PC-3 (cell line): ENCODE measurements around the gene CIBAR2. TPM values are rescaled to one million over a fixed set of nuclear protein-coding genes. Genes with fewer than 3 reads are reported as not detected.

ENCODE experiments used
- ATAC-seq: fragments of 200-7000 bp; cut with Tn5 transposase; 2 replicates; pipeline ENCODE4 v1.9.1; 2020; ENCODE audit warnings: mild to moderate bottlenecking, moderate library complexity
- BruUV-seq: library from RNA; stranded (reverse); fragments of 400-500 nt; replicated peaks from 2 replicates; lab custom pipeline; 2021; lab: Mats Ljungman, UMichigan
- CTCF ChIA-PET: fragments of 300-600 bp; sonication (Branson Sonifier 250); formaldehyde crosslinking; loops from one replicate; lab custom pipeline; 2022; ENCODE audit warnings: antibody characterized with exemption; lab: Charles Lee
- POLR2A ChIA-PET: fragments of 300-600 bp; sonication (Branson Sonifier 250); formaldehyde crosslinking; loops from one replicate; lab custom pipeline; 2022; ENCODE audit warnings: antibody characterized with exemption; ENCODE audit not compliant: unreplicated experiment; lab: Charles Lee
- DNase-seq: peaks from one replicate; pipeline ENCODE4 v3.0.0-alpha.2; 2015
- H2AFZ ChIP-seq: fragments of 300-600 bp; sonication (generic); 2 replicates; pipeline ENCODE4 v1.6.0; 2016; ENCODE audit warnings: antibody characterized with exemption, low read length
- H3F3A ChIP-seq: fragments of 300-600 bp; sonication (generic); one replicate; pipeline ENCODE4 v1.6.0; 2017; ENCODE audit warnings: antibody characterized with exemption, low read length, control low read depth, mild to moderate bottlenecking; ENCODE audit not compliant: unreplicated experiment
- H3K27ac ChIP-seq: fragments of 300-600 bp; sonication (generic); 2 replicates; pipeline ENCODE4 v1.5.1; 2016; ENCODE audit warnings: mild to moderate bottlenecking, low read length
- H3K27me3 ChIP-seq: fragments of 300-600 bp; sonication (generic); 2 replicates; pipeline ENCODE4 v1.6.1; 2016; ENCODE audit warnings: low read length, mixed read lengths
- H3K36me3 ChIP-seq: fragments of 300-600 bp; sonication (generic); 2 replicates; pipeline ENCODE4 v1.6.1; 2016; ENCODE audit warnings: low read depth, mixed run types, low read length, mixed read lengths
- H3K4me1 ChIP-seq: fragments of 300-600 bp; sonication (generic); 2 replicates; pipeline ENCODE4 v1.5.1; 2016; ENCODE audit warnings: low read length; ENCODE audit not compliant: insufficient read depth
- H3K4me2 ChIP-seq: fragments of 300-600 bp; sonication (generic); 2 replicates; pipeline ENCODE4 v1.6.0; 2016; ENCODE audit warnings: low read length
- H3K4me3 ChIP-seq: fragments of 300-600 bp; sonication (generic); 2 replicates; pipeline ENCODE4 v1.5.1; 2016; ENCODE audit warnings: mild to moderate bottlenecking, low read length, mixed read lengths
- H3K79me2 ChIP-seq: fragments of 300-600 bp; sonication (generic); 2 replicates; pipeline ENCODE4 v1.6.1; 2017; ENCODE audit warnings: low read length, mixed read lengths
- H3K9ac ChIP-seq: fragments of 300-600 bp; sonication (generic); 2 replicates; pipeline ENCODE4 v1.6.0; 2016; ENCODE audit warnings: mild to moderate bottlenecking, low read length
- H3K9me2 ChIP-seq: fragments of 300-600 bp; sonication (generic); replicated peaks from 2 replicates; pipeline ENCODE4 v1.6.1; 2016; ENCODE audit warnings: mixed run types, low read length, mixed read lengths
- H3K9me3 ChIP-seq: fragments of 300-600 bp; sonication (generic); 2 replicates; pipeline ENCODE4 v1.6.1; 2016; ENCODE audit warnings: low read length, mixed read lengths
- H4K20me1 ChIP-seq: fragments of 300-600 bp; sonication (generic); 2 replicates; pipeline ENCODE4 v1.6.1; 2016; ENCODE audit warnings: low read length, mixed read lengths
- CTCF ChIP-seq: fragments of 300-600 bp; sonication (generic); conservative IDR thresholded peaks from 2 replicates; pipeline ENCODE4 v1.5.1; 2017; ENCODE audit warnings: antibody characterized with exemption, low read depth, mild to moderate bottlenecking, low read length
- EZH2 ChIP-seq: fragments of 300-600 bp; sonication (generic); IDR thresholded peaks from one replicate; pipeline ENCODE4 v1.6.1; 2017; ENCODE audit warnings: antibody characterized with exemption, mild to moderate bottlenecking, low read length; ENCODE audit not compliant: unreplicated experiment
- EZH2phosphoT487 ChIP-seq: fragments of 300-600 bp; sonication (generic); IDR thresholded peaks from 2 replicates; pipeline ENCODE4 v1.6.1; 2018; ENCODE audit warnings: mild to moderate bottlenecking, antibody characterized with exemption, low read length, borderline replicate concordance
- intact Hi-C: fragments of 100-400 bp; cut with micrococcal nuclease; formaldehyde crosslinking; loops from 2 replicates; pipeline ENCODE4 v1.9.0; 2023
- total RNA-seq: library from RNA; depleted of rRNA; stranded (reverse); fragments of >200 nt; gene quantifications from 2 replicates; pipeline ENCODE4 v1.2.3, GENCODE V29; 2014

CIBAR2 gene
- total RNA-seq, 1 experiment from 2014 or later: not detected

GRCh38 chr16:85100265-85100664 is 12.0 kb downstream of the CIBAR2 start:
- H3K9me3 ChIP-seq: no peaks in the 10 kb centered on the region
- H4K20me1 ChIP-seq: no peaks in the 10 kb centered on the region
- ChIA-PET CTCF (no interaction called here), POLR2A (no interaction called here)
- H3K79me2 ChIP-seq: no peaks in the 10 kb centered on the region
- H3K36me3 ChIP-seq: no peaks in the 10 kb centered on the region
- no peak overlapping the region for H3K9ac ChIP-seq
- BruUV-seq: no TSS peak
- no peak for ATAC-seq
- H3K4me3 ChIP-seq: no peak overlapping the region
- H2AFZ ChIP-seq: no peak overlapping the region
- no peak overlapping the region for H3K4me2 ChIP-seq
- no peaks in the 10 kb centered on the region for H3K9me2 ChIP-seq
- no peaks in the 10 kb centered on the region for H3K4me1 ChIP-seq
- H3K27ac ChIP-seq: no peak overlapping the region
- DNase-seq: no peak
- no peaks in the 10 kb centered on the region for H3F3A ChIP-seq
- H3K27me3 ChIP-seq: no peaks in the 10 kb centered on the region
- intact Hi-C loops: no loop called here
- no peak for TF ChIP-seq EZH2phosphoT487
- TF ChIP-seq EZH2: no peak
- no peak for TF ChIP-seq CTCF

GRCh38 chr16:85098565-85098964 is 13.7 kb downstream of the CIBAR2 start:
- POLR2A ChIA-PET: no interaction called here
- CTCF ChIA-PET: no interaction called here
- no peak for DNase-seq
- Histone ChIP-seq H3K4me1 (no peaks in the 10 kb centered on the region), H4K20me1 (no peaks in the 10 kb centered on the region), H3K27ac (no peak overlapping the region), H3K4me2 (no peak overlapping the region), H3K4me3 (no peak overlapping the region), H3F3A (no peaks in the 10 kb centered on the region), H3K79me2 (no peaks in the 10 kb centered on the region), H3K9ac (no peak overlapping the region), H3K9me3 (no peaks in the 10 kb centered on the region), H3K36me3 (no peaks in the 10 kb centered on the region), H3K27me3 (no peaks in the 10 kb centered on the region), H3K9me2 (no peaks in the 10 kb centered on the region), H2AFZ (no peak overlapping the region)
- no peak for ATAC-seq
- intact Hi-C loops: no loop called here
- BruUV-seq: no TSS peak
- TF ChIP-seq CTCF (no peak), EZH2 (no peak), EZH2phosphoT487 (no peak)

GRCh38 chr16:85096921-85097320 is 15.4 kb downstream of the CIBAR2 start:
- Histone ChIP-seq H3F3A (no peaks in the 10 kb centered on the region), H3K9ac (no peak overlapping the region), H3K36me3 (no peaks in the 10 kb centered on the region), H2AFZ (no peak overlapping the region), H3K4me3 (no peak overlapping the region), H3K9me3 (no peaks in the 10 kb centered on the region), H3K79me2 (no peaks in the 10 kb centered on the region), H4K20me1 (no peaks in the 10 kb centered on the region), H3K4me2 (no peak overlapping the region), H3K4me1 (no peaks in the 10 kb centered on the region), H3K27ac (no peak overlapping the region), H3K27me3 (no peaks in the 10 kb centered on the region), H3K9me2 (no peaks in the 10 kb centered on the region)
- ChIA-PET POLR2A (no interaction called here), CTCF (no interaction called here)
- intact Hi-C loops: no loop called here
- DNase-seq (no peak), ATAC-seq (no peak)
- BruUV-seq: no TSS peak
- no peak for TF ChIP-seq EZH2phosphoT487
- TF ChIP-seq EZH2: no peak
- no peak for TF ChIP-seq CTCF
